Activated CD4-positive, alpha-beta memory T cell treated with anti-CD3 and anti-CD28 coated beads for 36 hours (primary cell): Measurements from ENCODE around the gene SLC25A45. TPM values are rescaled to one million over a fixed set of nuclear protein-coding genes. Genes with fewer than 3 reads are reported as not detected.

ENCODE experiments used
- CTCF ChIA-PET: fragments of 350-600 bp; sonication (Branson Sonifier 250); formaldehyde crosslinking; loops from one replicate; lab custom pipeline; 2021; ENCODE audit warnings: antibody characterized with exemption, inconsistent platforms; lab: Charles Lee
- POLR2A ChIA-PET: fragments of 350-600 bp; sonication (Branson Sonifier 250); formaldehyde crosslinking; loops from one replicate; lab custom pipeline; 2021; ENCODE audit warnings: antibody characterized with exemption; lab: Charles Lee
- DNase-seq: peaks from one replicate; pipeline ENCODE4 v3.0.0-alpha.2; 2020
- H3K27ac Mint-ChIP-seq: one replicate; pipeline ENCODE4 v1.8.0; 2021; ENCODE audit warnings: mixed read lengths
- H3K27me3 Mint-ChIP-seq: one replicate; pipeline ENCODE4 v1.8.0; 2021; ENCODE audit warnings: mixed read lengths
- H3K36me3 Mint-ChIP-seq: one replicate; pipeline ENCODE4 v1.8.0; 2021; ENCODE audit warnings: mixed read lengths
- H3K4me1 Mint-ChIP-seq: one replicate; pipeline ENCODE4 v1.8.0; 2021; ENCODE audit warnings: low read depth, mixed read lengths
- H3K4me3 Mint-ChIP-seq: one replicate; pipeline ENCODE4 v1.8.0; 2021; ENCODE audit warnings: mild to moderate bottlenecking, mixed read lengths
- H3K9me3 Mint-ChIP-seq: one replicate; pipeline ENCODE4 v1.8.0; 2021; ENCODE audit warnings: mixed read lengths
- intact Hi-C: fragments of 100-400 bp; cut with micrococcal nuclease; formaldehyde crosslinking; loops from one replicate; pipeline ENCODE4 v1.15.1; 2023
- total RNA-seq, 2 experiments: library from RNA; stranded (reverse); gene quantifications; one replicate each; pipeline ENCODE4 v1.2.3, GENCODE V29; 2021

SLC25A45 gene
- total RNA-seq, 2 experiments from 2014 or later, result 14.4 to 16.1 TPM

- Mint-ChIP-seq H3K9me3 (no peaks in the 10 kb centered on the region), H3K36me3 (peaks cover 2% of the 10 kb centered on the region), H3K27me3 (peaks cover 3% of the 10 kb centered on the region), H3K4me1 (peaks cover 12% of the 10 kb centered on the region), H3K27ac (no peak overlapping the region), H3K4me3 (no peak overlapping the region)
- POLR2A ChIA-PET, result interaction anchor here (0.5 to 1.0 kb wide), 5 partner anchors 50 to 509 kb away, joined by 3 to 6 read pairs (median 3); no protein-coding TSS in a partner anchor
- DNase-seq, result peak; percentile 88
- intact Hi-C loops, result loop anchor here (2.0 to 5.0 kb wide), 3 partner anchors 15 to 478 kb away; partner anchors contain the start of gene CDC42EP2
- CTCF ChIA-PET, result interaction anchor here (0.6 to 9.1 kb wide), 60 partner anchors 9 to 365 kb away, joined by 3 to 184 read pairs (median 4); partner anchors contain the start of genes CDC42EP2, FAU, FRMD8 and MRPL49
Observed at GRCh38 chr11:65329944-65330403, 52.5 kb downstream of the SLC25A45 start.

- POLR2A ChIA-PET, result interaction anchor here (0.5 to 1.0 kb wide), 5 partner anchors 51 to 508 kb away, joined by 3 to 6 read pairs (median 3); no protein-coding TSS in a partner anchor
- Mint-ChIP-seq H3K4me1 (peaks cover 7% of the 10 kb centered on the region), H3K36me3 (peaks cover 2% of the 10 kb centered on the region), H3K27me3 (peaks cover 3% of the 10 kb centered on the region), H3K9me3 (no peaks in the 10 kb centered on the region), H3K27ac (no peak overlapping the region), H3K4me3 (no peak overlapping the region)
- DNase-seq, result no peak
- CTCF ChIA-PET, result interaction anchor here (0.6 to 9.1 kb wide), 58 partner anchors 10 to 1056 kb away, joined by 3 to 184 read pairs (median 5); partner anchors contain the start of genes CDC42EP2, FAU, FRMD8 and MRPL49
- intact Hi-C loops, result no loop called here
Observed at GRCh38 chr11:65329478-65329877, 53.0 kb downstream of the SLC25A45 start.

DNA sequence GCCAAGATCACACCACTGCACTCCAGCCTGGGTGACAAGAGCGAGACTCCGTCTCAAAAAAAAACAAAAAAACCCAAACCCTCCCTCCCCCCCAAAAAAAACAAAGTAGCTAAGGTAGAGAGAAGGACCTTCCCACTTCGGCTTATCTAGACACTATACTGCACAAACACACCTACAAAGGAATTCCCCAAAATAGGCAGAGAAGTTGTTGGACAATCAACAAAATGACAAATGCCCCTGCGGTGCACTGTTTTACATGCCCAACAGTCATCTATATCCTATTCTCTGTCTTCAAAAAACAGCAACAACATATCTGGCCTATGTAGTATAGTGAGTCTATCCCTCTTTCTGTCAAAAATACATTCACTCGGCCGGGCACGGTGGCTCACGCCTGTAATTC, 55.4 kb downstream of the SLC25A45 start:
- ChIA-PET POLR2A (no interaction called here), CTCF (interaction anchor here (0.8 to 3.9 kb wide), 2 partner anchors 9 to 12 kb away, joined by 5 to 37 read pairs; partner anchors contain the start of gene CDC42EP2)
- no peaks in the 10 kb centered on the region for H3K9me3 Mint-ChIP-seq
- H3K4me1 Mint-ChIP-seq, result peaks cover 7% of the 10 kb centered on the region
- no peak overlapping the region for H3K4me3 Mint-ChIP-seq
- intact Hi-C loops, result no loop called here
- H3K27ac Mint-ChIP-seq, result no peak overlapping the region
- peaks cover 3% of the 10 kb centered on the region for H3K27me3 Mint-ChIP-seq
- no peaks in the 10 kb centered on the region for H3K36me3 Mint-ChIP-seq
- DNase-seq, result no peak

- POLR2A ChIA-PET, result no interaction called here
- no peak for DNase-seq
- Mint-ChIP-seq H3K27me3 (peaks cover 3% of the 10 kb centered on the region), H3K4me3 (no peak overlapping the region), H3K4me1 (peaks cover 7% of the 10 kb centered on the region), H3K9me3 (no peaks in the 10 kb centered on the region), H3K36me3 (no peaks in the 10 kb centered on the region), H3K27ac (no peak overlapping the region)
- CTCF ChIA-PET, result interaction anchor here (3.9 kb wide), 1 partner anchor 10 kb away, joined by 37 read pairs; the partner anchor contains the start of gene CDC42EP2
- intact Hi-C loops, result no loop called here
Observed at GRCh38 chr11:65325435-65325834, 57.0 kb downstream of the SLC25A45 start.

Other genes with a start within 250 kb of the SLC25A45 start
- 10 to 100 TPM; 24.5 to 26.2 TPM for gene SYVN1, start 248.1 kb downstream of the SLC25A45 start, total RNA-seq
- gene SPDYC, start 212.4 kb downstream of the SLC25A45 start, total RNA-seq, result not detected
- 100 to 1,000 TPM; 111 to 116 TPM for gene CAPN1, start 200.7 kb downstream of the SLC25A45 start, total RNA-seq
- 10 to 100 TPM; 62.9 to 66.9 TPM for gene POLA2, start 120.7 kb downstream of the SLC25A45 start, total RNA-seq
- under 1 TPM in 1 of 2 experiments, not detected in 1; 0.26 TPM for gene CDC42EP2, start 67.8 kb downstream of the SLC25A45 start, total RNA-seq
- gene DPF2, start 48.8 kb downstream of the SLC25A45 start, total RNA-seq, result 10 to 100 TPM; 68.7 to 71.6 TPM
- under 1 TPM; 0.73 to 1.00 TPM for gene TIGD3, start 27.9 kb downstream of the SLC25A45 start, total RNA-seq
- gene FRMD8, start 4.0 kb upstream of the SLC25A45 start, total RNA-seq, result 10 to 100 TPM; 34.7 to 37.9 TPM
- 100 to 1,000 TPM; 593 to 683 TPM for gene NEAT1, start 40.2 kb upstream of the SLC25A45 start, total RNA-seq
- 1,000 to 10,000 TPM; 8,046 to 8,888 TPM for gene MALAT1, start 116.4 kb upstream of the SLC25A45 start, total RNA-seq
- 10 to 100 TPM; 67.8 to 69.8 TPM for gene SCYL1, start 142.4 kb upstream of the SLC25A45 start, total RNA-seq
- gene LTBP3, start 175.7 kb upstream of the SLC25A45 start, total RNA-seq, result 10 to 100 TPM; 60.7 to 63.3 TPM
- gene ZNRD2, start 187.8 kb upstream of the SLC25A45 start, total RNA-seq, result 10 to 100 TPM; 48.1 to 51.1 TPM
- 10 to 100 TPM; 25.3 to 28.3 TPM for gene FAM89B, start 189.9 kb upstream of the SLC25A45 start, total RNA-seq
- 100 to 1,000 TPM; 137 to 141 TPM for gene EHBP1L1, start 193.4 kb upstream of the SLC25A45 start, total RNA-seq
- under 1 TPM; 0.29 to 0.31 TPM for gene KCNK7, start 213.2 kb upstream of the SLC25A45 start, total RNA-seq
- 10 to 100 TPM; 56.7 to 62.6 TPM for gene MAP3K11, start 231.6 kb upstream of the SLC25A45 start, total RNA-seq
- 10 to 100 TPM; 29.8 to 32.1 TPM for gene PCNX3, start 233.1 kb upstream of the SLC25A45 start, total RNA-seq